Measurements from ENCODE around the gene TUBA4B.

Gene TUBA4B

DNA sequence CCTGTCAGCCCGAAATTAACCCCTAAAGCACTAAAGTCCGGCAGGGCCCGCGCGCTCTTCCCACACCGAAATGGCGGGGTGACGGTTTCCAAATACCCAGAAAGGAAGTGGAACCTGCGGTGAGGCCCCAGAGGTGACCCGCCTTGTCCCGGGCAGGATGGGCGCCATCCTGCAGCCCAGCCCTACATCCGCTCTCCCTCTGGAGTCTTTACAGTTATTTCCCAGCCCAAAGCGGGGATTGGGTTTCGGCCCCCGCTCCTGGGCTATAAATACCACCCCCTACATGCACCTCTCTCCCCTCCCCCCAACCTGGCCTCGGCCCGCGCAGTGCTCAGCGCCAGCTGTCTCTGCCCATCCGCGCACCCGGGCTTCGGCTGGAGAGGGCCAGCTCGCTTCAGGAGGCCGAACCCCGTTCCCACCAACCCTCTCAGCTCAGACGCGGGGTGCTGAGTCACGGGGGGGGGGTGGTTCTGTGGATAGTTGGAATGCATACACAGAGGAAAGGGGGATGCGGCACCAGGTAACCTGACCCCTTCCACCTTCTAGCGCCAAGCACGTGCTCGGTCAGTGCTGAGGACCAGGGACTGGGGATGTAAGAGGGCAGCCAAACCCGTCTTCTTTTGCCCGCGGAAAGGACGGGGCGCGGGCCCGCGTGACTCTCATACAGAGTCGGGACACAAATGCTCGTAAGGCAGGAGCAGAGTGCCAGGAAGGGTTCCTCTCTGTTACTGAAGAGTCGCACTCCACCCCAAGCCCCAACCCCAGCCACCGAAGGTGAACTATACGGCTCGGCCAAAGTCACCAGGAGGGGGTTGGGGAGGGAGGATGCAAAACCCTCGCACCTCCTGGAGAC, at the start of gene TUBA4B:
Gene TUBA4B, plus strand, starts transcription at position 344 of the 853 bp plus-strand sequence. Its CDS starts 165 bp downstream, at position 509.
- peak; percentile 40 for DNase-seq (ENCODE audit: low read depth)

DNA sequence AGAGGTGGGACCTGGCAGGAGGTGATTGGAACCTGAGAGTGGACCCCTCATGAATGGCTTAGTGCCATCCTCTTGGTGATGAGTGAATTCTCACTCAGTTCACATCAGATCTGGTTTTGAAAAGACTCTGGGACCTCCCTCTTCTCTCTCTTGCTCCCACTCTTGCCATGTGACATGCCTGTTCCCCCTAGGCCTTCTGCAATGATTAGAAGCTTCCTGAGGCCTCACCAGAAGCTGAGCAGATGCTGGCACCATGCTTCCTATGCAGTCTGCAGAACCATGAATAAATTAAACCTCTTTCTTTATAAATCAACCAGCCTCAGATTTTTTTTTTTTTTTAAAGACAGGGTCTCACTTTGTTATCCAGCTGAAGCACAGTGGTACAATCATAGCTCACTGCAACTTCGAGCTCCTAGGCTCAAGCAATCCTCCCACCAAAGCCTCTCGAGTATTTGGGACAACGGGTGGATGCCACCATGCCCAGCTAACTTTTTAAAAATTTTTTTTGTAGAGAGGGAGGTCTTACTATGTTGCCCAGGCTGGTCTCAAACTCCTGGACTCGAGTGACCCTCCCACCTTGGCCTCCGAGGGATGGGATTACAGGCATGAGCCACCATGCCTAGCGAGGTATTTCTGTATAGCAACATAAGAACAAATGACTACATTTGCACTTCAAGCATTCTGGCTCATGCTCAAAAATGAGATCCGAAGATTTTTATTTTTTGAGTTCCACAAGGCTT, 48.4 kb upstream of the TUBA4B start:
- no peak for DNase-seq (ENCODE audit: low read depth)

DNA sequence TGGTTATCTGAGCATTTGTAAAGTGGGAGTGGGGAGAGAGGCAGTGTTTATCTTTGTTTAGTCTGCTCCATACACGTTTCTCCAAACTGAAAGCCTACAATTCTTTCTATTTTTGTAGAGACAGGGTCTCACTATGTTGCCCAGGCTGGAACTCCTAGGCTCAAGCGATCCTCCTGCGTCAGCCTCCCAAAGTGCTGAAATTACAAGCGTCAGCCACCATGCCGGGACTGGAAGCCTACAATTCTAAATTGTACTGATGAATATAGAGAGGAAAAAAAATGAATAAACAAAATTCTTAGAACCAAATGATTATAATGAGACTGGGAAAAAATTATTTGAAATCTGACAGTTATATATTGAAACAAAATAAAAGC, 47.9 kb upstream of the TUBA4B start:
- DNase-seq (ENCODE audit: low read depth): no peak

DNA sequence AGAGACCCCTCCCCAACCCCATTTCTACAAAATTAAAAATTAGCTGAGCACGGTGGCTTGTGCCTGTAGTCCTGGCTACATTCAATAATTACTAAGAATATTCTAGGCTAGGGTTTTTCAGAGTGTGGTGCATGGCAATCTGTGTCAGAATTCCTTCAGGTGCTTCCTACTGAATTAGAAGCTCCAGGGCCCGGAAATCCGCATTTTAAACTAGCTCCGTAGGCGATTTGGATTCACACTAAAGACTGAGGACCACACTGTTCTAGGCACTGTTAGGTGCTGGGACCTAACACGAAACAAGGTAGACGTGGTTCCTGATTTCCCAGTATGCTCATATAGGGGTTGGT, 47.1 kb upstream of the TUBA4B start:
- no peak for DNase-seq (ENCODE audit: low read depth)

DNA sequence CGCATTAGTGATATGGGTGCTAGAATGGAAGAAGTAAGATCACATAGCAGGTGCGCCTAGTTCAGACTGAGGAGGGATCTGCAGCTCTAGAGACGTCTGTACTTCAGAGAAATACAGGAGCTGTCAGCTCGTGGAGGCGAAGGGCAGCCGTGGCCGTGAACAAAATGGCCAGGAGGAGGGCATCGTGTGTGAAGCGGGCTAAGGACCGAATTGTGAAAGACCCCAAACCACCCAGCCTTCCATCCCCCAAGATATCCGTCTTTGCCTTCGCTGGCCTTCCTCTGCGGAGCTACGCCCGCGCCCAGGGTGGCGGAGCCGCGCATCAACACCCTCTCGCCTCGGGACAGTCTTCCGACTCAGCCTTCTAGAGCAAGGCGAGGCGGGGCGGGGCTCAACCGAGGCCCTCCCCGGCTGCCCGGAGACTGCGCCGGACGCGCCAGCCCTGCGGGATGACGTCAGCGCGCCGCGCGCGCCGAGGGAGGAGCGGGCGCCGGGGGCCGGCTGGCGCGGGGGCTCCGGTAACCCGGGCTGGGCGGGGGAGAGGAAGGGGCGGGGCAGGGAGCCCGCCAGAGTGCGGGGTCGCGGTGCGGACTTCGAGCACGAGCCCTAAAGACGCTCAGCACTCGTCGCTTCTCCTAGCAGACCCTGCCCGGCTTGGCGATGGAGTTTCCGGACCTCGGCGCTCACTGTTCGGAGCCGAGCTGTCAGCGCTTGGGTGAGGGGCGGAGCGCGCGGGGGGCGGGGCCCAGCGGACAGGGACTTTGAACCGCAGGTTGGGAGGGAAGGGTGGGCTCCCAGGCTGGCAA, 46.5 kb upstream of the TUBA4B start, which contains the start of gene ZFAND2B:
Gene ZFAND2B, plus strand, starts transcription at position 455 of the 806 bp plus-strand sequence. Its CDS starts 206 bp downstream, at position 661.
- peak; percentile 83 for DNase-seq (ENCODE audit: low read depth)

- peak; percentile 7 for DNase-seq (ENCODE audit: low read depth)
These were observed 45.7 kb upstream of the TUBA4B start for GRCh38 chr2:219207134-219207883.

DNA sequence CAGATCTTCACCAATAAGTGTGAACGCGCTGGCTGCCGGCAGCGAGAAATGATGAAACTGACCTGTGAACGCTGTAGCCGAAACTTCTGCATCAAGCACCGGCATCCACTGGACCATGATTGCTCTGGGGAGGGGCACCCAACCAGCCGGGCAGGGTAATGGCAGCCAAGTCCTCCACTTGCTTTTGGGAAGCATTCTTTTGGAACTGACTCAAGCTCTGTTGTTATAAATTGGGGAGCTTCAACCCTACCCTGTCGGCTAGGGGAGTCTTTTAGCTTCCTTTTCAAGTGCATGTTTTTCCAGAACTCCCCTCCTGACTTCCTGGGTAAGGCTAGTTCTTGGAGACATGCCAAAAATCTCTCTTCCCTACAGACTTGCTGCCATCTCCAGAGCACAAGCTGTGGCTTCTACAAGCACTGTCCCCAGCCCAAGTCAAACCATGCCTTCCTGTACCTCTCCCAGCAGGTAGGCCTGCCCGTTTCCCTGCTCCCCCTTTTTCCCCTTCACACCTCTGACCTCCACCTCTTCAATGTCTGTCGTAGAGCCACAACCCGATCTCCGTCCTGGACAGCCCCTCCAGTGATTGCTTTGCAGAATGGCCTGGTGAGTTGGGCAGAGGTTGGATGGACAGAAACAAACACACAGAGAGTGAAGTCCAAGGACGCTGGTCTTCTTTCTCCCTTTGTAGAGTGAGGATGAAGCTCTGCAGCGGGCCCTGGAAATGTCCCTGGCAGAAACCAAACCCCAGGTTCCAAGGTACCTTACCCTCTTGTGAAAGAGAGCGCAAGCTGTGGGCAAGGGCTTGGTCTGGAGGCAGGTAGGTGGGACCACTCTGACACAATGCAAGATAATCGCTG, 44.9 kb upstream of the TUBA4B start:
- DNase-seq (ENCODE audit: low read depth): peak; percentile 34

GRCh38 chr2:219209236-219210195, 43.5 kb upstream of the TUBA4B start:
- DNase-seq (ENCODE audit: low read depth): no peak

GRCh38 chr2:219210196-219210885, 42.7 kb upstream of the TUBA4B start:
- no peak for DNase-seq (ENCODE audit: low read depth)

DNA sequence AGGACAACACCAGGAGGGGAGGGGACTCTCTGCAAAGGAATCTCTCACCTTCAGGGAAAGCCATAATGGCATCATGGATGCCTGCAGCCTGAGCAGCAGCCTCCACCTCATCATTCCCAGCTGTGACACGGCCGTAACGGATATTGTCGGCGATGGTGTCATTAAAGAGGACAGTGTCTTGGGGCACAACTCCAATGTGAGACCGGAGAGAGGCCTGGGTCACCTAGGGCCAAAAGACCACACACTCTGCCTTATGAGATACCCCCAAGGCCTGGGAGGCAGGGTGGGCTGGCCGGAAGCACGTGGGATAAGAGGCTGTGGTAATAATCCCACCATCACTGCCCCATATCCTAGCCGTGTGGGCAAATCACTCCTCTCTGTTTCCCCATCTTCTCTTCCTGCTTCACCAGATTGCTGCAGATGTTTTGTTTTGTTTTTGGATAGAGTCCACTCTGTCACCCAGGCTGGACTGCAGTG, 42.1 kb upstream of the TUBA4B start:
- no peak for DNase-seq (ENCODE audit: low read depth)

DNA sequence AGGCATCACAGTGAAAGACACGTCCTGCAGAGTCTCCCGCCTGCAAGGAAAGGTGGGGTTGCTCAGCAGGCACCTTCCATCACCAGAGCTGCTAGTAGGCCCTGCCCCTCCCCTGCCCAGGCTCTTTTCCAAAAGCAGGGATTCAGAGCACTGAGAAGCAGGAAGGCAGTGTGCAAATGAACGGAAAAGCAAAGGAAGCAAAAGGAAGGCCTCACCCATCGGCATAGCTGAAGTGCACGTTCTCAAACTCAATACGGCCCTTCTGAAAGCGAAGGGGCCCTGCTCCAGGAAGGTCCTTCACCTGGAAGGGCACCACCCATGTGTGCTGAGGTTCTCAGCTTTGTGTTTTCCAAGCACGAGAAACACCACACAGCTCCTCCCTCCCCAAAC, 40.0 kb upstream of the TUBA4B start:
- no peak for DNase-seq (ENCODE audit: low read depth)

- DNase-seq (ENCODE audit: low read depth): no peak
These were observed 39.5 kb upstream of the TUBA4B start for GRCh38 chr2:219213486-219214071.

GRCh38 chr2:219214141-219214540, 38.9 kb upstream of the TUBA4B start:
- no peak for DNase-seq (ENCODE audit: low read depth)

DNA sequence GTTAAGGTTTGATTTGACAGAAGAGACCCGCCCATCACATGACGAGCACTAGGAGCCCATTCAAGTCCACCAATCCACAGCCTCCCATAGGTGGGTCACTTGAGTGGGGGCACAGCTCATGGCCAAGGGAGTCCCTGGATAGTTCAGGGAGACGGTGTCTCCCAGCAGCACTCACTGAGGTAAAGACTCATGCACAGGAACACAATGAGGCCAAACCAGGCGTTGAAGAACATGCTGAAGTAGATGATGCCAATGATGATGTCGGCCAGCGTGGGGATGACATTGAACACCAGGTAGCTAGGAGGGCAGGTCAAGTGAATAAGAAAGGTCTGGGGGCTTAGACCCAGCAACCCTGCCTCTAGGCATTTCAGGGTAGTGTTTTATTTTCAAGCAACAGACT, 38.3 kb upstream of the TUBA4B start:
- no peak for DNase-seq (ENCODE audit: low read depth)

DNA sequence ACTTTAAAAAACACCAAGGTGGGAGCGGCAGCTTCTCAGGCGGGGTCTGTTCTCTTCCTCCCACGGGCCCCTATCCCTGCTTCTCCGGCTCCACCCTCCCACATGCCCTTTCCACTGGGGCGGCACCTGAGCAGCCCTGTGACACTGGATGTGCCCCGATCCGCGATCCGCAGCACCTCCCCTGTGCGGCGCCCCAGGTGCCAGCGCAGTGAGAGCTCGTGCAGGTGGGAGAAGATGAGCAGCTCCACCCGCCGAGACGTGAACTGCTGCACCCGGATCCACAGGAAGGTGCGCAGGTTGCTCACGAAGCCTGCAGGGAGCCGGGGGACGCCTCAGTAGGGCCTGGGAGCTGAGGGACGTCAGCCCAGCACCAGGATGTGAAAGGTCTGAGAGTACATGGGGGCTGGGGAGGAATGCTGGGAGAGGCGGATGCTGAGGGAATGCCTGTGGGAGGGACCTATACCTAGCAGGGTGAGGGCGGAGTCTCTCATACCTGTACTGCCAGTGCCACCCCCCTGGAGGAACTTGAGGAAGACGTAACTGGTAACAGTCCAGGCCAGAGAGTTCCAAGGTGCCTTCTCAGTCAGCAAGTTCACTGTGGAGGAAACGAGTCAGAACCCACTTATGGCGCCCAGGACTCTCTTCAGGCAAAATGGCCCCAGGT, 37.0 kb upstream of the TUBA4B start:
- DNase-seq (ENCODE audit: low read depth): no peak

DNA sequence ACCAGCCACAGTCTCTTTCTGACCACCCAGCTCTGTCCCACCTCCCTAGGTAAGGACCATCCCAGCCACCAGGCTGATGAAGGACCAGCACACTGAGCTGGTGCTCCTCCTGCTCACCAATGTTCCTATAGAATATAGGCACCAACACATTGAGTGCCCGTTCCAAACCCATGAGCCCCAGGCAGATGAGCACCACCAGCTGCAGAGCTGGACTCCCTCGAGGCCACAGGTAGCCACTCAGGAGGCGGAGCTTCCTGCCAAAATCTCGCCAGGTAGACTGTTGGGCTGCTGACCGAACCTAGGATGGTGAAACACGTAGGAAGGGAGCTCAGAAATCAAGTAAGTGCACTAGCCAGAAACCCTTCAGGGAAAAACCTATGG, 36.5 kb upstream of the TUBA4B start:
- DNase-seq (ENCODE audit: low read depth): no peak

GRCh38 chr2:219218217-219218731, 34.8 kb upstream of the TUBA4B start:
- DNase-seq (ENCODE audit: low read depth): peak; percentile 62
